Neuronal stem cell (in vitro differentiated cells): ENCODE data around the gene GAPVD1.

ENCODE experiments used
- DNase-seq: peaks from one replicate; pipeline ENCODE4 v3.0.0-alpha.2; 2013; ENCODE audit warnings: low spot score
- H2AFZ ChIP-seq: one replicate; pipeline ENCODE4 v1.6.1; 2013; ENCODE audit warnings: mild to moderate bottlenecking, low read length, inconsistent platforms
- H2AK5ac ChIP-seq: 2 replicates; pipeline ENCODE4 v1.6.1; 2013; ENCODE audit warnings: low read depth, mild to moderate bottlenecking, inconsistent platforms, low read length, moderate library complexity, mixed read lengths
- H2BK120ac ChIP-seq: 2 replicates; pipeline ENCODE4 v1.6.1; 2013; ENCODE audit warnings: low read depth, mild to moderate bottlenecking, inconsistent platforms, low read length, moderate library complexity, mixed read lengths
- H2BK12ac ChIP-seq: one replicate; pipeline ENCODE4 v1.6.1; 2013; ENCODE audit warnings: low read length, inconsistent platforms
- H2BK15ac ChIP-seq: 2 replicates; pipeline ENCODE4 v1.6.1; 2013; ENCODE audit warnings: mild to moderate bottlenecking, low read length, inconsistent platforms, mixed read lengths
- H2BK5ac ChIP-seq: one replicate; pipeline ENCODE4 v1.6.1; 2013; ENCODE audit warnings: inconsistent platforms, mild to moderate bottlenecking, low read length, moderate library complexity
- H3K14ac ChIP-seq: one replicate; pipeline ENCODE4 v1.6.1; 2013; ENCODE audit warnings: low read length, inconsistent platforms
- H3K18ac ChIP-seq: 2 replicates; pipeline ENCODE4 v1.6.1; 2013; ENCODE audit warnings: low read length, inconsistent platforms
- H3K23ac ChIP-seq: 2 replicates; pipeline ENCODE4 v1.6.1; 2013; ENCODE audit warnings: low read depth, mild to moderate bottlenecking, mixed read lengths, low read length, inconsistent platforms; ENCODE audit not compliant: poor library complexity
- H3K27ac ChIP-seq: replicated peaks from 3 replicates; pipeline ENCODE4 v1.5.1; 2013; ENCODE audit warnings: low read length, inconsistent platforms
- H3K27me3 ChIP-seq, 3 experiments: 2 replicates each; pipeline ENCODE4 v1.6.1; 2013; ENCODE audit warnings: low read length in 3 of 3, mild to moderate bottlenecking in 2 of 3, inconsistent platforms in 1 of 3, low read depth in 1 of 3, mixed read lengths in 1 of 3, moderate library complexity in 1 of 3; ENCODE audit not compliant: control insufficient read depth in 3 of 3, insufficient read depth in 3 of 3
- H3K36me3 ChIP-seq, 2 donors: replicated peaks in 1 of 2; 2 replicates each; pipeline ENCODE4 v1.6.1; 2013; ENCODE audit warnings: low read length in 2 of 2; ENCODE audit not compliant: control insufficient read depth in 2 of 2, insufficient read depth in 2 of 2
- H3K4ac ChIP-seq: 2 replicates; pipeline ENCODE4 v1.6.1; 2013; ENCODE audit warnings: inconsistent platforms, mild to moderate bottlenecking, low read length, moderate library complexity
- H3K4me1 ChIP-seq, 2 donors: 1 replicate in 1 of 2; 2 replicates in 1 of 2; pipeline ENCODE4 v1.6.1; 2013; ENCODE audit warnings: low read length in 2 of 2, low read depth in 1 of 2; ENCODE audit not compliant: control insufficient read depth in 2 of 2, insufficient read depth in 1 of 2
- H3K4me2 ChIP-seq: one replicate; pipeline ENCODE4 v1.6.1; 2013; ENCODE audit warnings: mild to moderate bottlenecking, low read length, inconsistent platforms; ENCODE audit not compliant: insufficient read depth, poor library complexity, severe bottlenecking
- H3K4me3 ChIP-seq, 2 donors: 2 replicates each; pipeline ENCODE4 v1.5.1; 2013; ENCODE audit warnings: low read length in 2 of 2, mild to moderate bottlenecking in 2 of 2, inconsistent platforms in 1 of 2, moderate library complexity in 1 of 2
- H3K79me1 ChIP-seq: one replicate; pipeline ENCODE4 v1.6.1; 2013; ENCODE audit warnings: low read depth, mild to moderate bottlenecking, inconsistent platforms, low read length, moderate library complexity
- H3K9ac ChIP-seq: one replicate; pipeline ENCODE4 v1.6.1; 2013; ENCODE audit warnings: mild to moderate bottlenecking, low read depth, low read length, inconsistent platforms; ENCODE audit not compliant: poor library complexity
- H3K9me3 ChIP-seq, 2 donors: replicated peaks in 1 of 2; 2 replicates each; pipeline versions ENCODE3 to v1.6.1; 2013; ENCODE audit warnings: low read length in 2 of 2, mild to moderate bottlenecking in 2 of 2, inconsistent platforms in 1 of 2, low read depth in 1 of 2, mixed read lengths in 1 of 2, moderate library complexity in 1 of 2; ENCODE audit not compliant: control insufficient read depth in 2 of 2, insufficient read depth in 1 of 2
- H4K8ac ChIP-seq: one replicate; pipeline ENCODE4 v1.6.1; 2013; ENCODE audit warnings: low read depth, mild to moderate bottlenecking, inconsistent platforms, low read length, moderate library complexity
- H4K91ac ChIP-seq: one replicate; pipeline ENCODE4 v1.6.1; 2013; ENCODE audit warnings: low read length, low read depth, mild to moderate bottlenecking, inconsistent platforms; ENCODE audit not compliant: poor library complexity
- WGBS, 2 donors: extraction: QIAGEN DNeasy Blood & Tissue Kit; methylation state at CpG; one replicate each; pipeline ENCODE4 v1.1.7; 2013; ENCODE audit warnings: missing lambda C conversion rate in 2 of 2, mixed read lengths in 1 of 2; ENCODE audit not compliant: insufficient read length in 2 of 2, insufficient replicate concordance in 1 of 2; ENCODE audit errors: extremely low coverage in 2 of 2; 5-methylcytosine and 5-hydroxymethylcytosine counted together

GAPVD1 gene

GRCh38 chr9:125246261-125246667 is 15.4 kb upstream of the GAPVD1 start:
- Histone ChIP-seq H2AK5ac (no peak overlapping the region), H3K9ac (no peak overlapping the region), H3K4me3 (no peak overlapping the region), H3K27ac (no peak overlapping the region), H2BK5ac (no peak overlapping the region), H2AFZ (no peak overlapping the region), H3K79me1 (no peaks in the 10 kb centered on the region), H3K18ac (no peak overlapping the region), H3K27me3 (no peaks in the 10 kb centered on the region), H2BK12ac (no peak overlapping the region), H4K91ac (no peak overlapping the region), H3K9me3 (no peaks in the 10 kb centered on the region), H3K14ac (no peak overlapping the region), H3K4ac (no peak overlapping the region), H4K8ac (no peak overlapping the region), H2BK15ac (no peak overlapping the region), H3K36me3 (no peaks in the 10 kb centered on the region), H3K4me2 (no peak overlapping the region), H3K4me1 (peaks cover 3 to 4% of the 10 kb centered on the region in 2 donors), H3K23ac (no peak overlapping the region), H2BK120ac (no peak overlapping the region)
- no peak for DNase-seq
- WGBS, 2 donors = 100% methylated on average over 1 of the region's 6 CpGs; no CpG with 5 or more reads in 1 of the 2 donors

DNA sequence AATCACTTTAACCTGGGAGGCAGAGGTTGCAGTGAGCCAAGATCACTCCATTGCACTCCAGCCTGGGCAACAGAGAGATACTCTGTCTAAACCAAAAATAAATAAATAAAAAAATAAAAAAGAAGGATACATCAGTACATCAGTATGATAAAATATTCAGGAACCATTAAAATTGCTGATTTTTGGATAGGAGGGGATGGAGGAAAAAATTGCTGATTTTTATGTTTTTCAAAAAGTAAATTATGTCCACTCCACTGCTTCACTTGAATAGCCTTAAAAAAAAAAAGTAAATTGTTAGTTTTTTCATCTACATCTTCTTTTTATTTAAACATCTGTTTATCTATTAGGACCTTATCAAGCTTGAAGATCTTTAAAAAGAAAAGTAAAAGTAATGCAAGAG is 7.4 kb upstream of the GAPVD1 start:
- Histone ChIP-seq H2BK5ac (no peak overlapping the region), H3K79me1 (no peaks in the 10 kb centered on the region), H3K4me3 (no peak overlapping the region), H3K23ac (no peak overlapping the region), H3K14ac (no peak overlapping the region), H3K27me3 (no peaks in the 10 kb centered on the region), H3K36me3 (no peaks in the 10 kb centered on the region), H2BK12ac (no peak overlapping the region), H3K4me1 (no peaks in the 10 kb centered on the region), H4K8ac (no peak overlapping the region), H3K27ac (no peak overlapping the region), H3K9me3 (no peaks in the 10 kb centered on the region), H2BK15ac (no peak overlapping the region), H3K4me2 (no peak overlapping the region), H2BK120ac (no peak overlapping the region), H3K9ac (no peak overlapping the region), H2AFZ (no peak overlapping the region), H2AK5ac (no peak overlapping the region), H4K91ac (no peak overlapping the region), H3K18ac (no peak overlapping the region), H3K4ac (no peak overlapping the region)
- no peak for DNase-seq

DNA sequence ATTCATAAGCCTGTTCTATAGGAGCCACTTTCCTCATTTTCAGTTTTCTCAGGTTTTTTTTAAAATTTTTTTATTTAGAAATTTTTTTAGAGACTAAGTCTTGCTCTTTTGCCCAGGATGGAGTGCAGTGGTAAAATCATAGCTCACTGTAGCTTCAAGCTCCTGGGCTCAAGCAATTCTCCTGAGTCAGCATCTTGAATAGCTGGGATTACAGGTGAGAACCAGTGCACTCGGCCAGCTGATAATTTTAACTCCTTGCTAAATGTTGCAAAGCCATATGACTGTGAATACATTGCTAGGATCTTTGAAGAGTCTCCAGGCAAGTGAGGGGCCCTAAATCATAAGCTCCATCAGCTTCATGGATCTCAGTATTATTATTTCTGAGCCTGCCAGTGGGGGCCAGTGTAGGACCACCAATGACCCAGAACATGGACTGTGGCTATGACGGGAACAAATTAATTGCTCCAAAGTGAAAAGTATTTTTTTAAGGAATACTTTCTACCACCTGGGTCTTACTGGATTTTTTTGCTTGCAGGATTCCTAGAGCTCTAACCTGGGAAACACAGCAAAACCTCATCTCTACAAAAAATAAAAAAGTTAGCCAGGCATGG is 5.7 kb upstream of the GAPVD1 start:
- no CpG with 5 or more reads among the region's 2 CpGs for WGBS, 2 donors

DNA sequence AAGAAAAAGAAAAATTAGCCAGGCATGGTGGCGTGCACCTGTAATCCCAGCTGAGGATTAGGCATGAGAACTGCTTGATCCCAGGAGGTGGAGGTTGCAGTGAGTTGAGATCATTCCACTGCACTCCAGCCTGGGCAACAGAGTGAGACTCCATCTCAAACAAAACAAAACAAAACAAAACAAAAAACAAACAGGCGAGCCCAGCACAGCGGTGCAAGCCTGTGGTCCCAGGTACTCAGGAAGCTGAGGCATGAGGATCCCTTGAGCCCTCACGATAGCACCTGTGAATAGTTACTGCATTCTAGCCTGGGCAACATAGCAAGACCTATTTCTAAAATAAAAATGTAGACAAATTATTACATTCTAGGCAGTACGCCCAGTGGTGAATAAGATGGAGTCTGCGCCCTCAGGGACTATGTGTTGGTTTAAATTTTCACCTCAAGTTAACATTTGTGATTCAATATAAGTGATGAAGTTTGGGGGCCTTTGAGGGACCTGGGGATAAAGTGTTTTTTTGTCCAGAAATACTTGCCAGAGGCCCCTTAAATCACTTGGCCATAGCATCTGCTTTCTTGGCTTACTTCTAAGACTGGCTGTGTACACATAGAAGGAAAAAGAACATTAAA is 3.4 kb upstream of the GAPVD1 start:
- Histone ChIP-seq H2BK120ac (no peak overlapping the region), H3K14ac (no peak overlapping the region), H3K4me3 (no peak overlapping the region), H4K8ac (no peak overlapping the region), H3K79me1 (peaks cover 5% of the 10 kb centered on the region), H3K4ac (no peak overlapping the region), H3K9ac (no peak overlapping the region), H2BK12ac (no peak overlapping the region), H3K27ac (no peak overlapping the region), H3K27me3 (no peaks in the 10 kb centered on the region), H3K23ac (no peak overlapping the region), H2BK15ac (no peak overlapping the region), H3K36me3 (no peaks in the 10 kb centered on the region), H2AK5ac (no peak overlapping the region), H4K91ac (no peak overlapping the region), H2AFZ (no peak overlapping the region), H2BK5ac (no peak overlapping the region), H3K9me3 (no peaks in the 10 kb centered on the region), H3K18ac (no peak overlapping the region), H3K4me1 (peaks cover 0 to 2% of the 10 kb centered on the region in 2 donors), H3K4me2 (no peak overlapping the region)
- no CpG with 5 or more reads among the region's 6 CpGs for WGBS, 2 donors
- no peak for DNase-seq

More for the DNA sequence above, 5.7 kb upstream of the GAPVD1 start:
- no peaks in the 10 kb centered on the region for H3K36me3 ChIP-seq
- H3K79me1 ChIP-seq = no peaks in the 10 kb centered on the region
- H3K9me3 ChIP-seq = no peaks in the 10 kb centered on the region
- H2AK5ac ChIP-seq = no peak overlapping the region
- H4K91ac ChIP-seq = no peak overlapping the region
- no peak overlapping the region for H2BK120ac ChIP-seq
- H3K4me3 ChIP-seq = no peak overlapping the region
- H3K4me1 ChIP-seq = no peaks in the 10 kb centered on the region
- no peak for DNase-seq
- no peak overlapping the region for H2AFZ ChIP-seq
- no peak overlapping the region for H3K27ac ChIP-seq
- H3K27me3 ChIP-seq = no peaks in the 10 kb centered on the region
- no peak overlapping the region for H3K23ac ChIP-seq
- no peak overlapping the region for H3K4ac ChIP-seq
- H2BK5ac ChIP-seq = no peak overlapping the region
- no peak overlapping the region for H2BK15ac ChIP-seq
- no peak overlapping the region for H2BK12ac ChIP-seq
- no peak overlapping the region for H4K8ac ChIP-seq
- no peak overlapping the region for H3K4me2 ChIP-seq
- no peak overlapping the region for H3K18ac ChIP-seq
- H3K14ac ChIP-seq = no peak overlapping the region
- no peak overlapping the region for H3K9ac ChIP-seq
